Spinal cord (tissue), 10 donors: Measurements from ENCODE around the gene MED9. TPM values are rescaled to one million over a fixed set of nuclear protein-coding genes. Genes with fewer than 3 reads are reported as not detected.
A peak's percentile ranks its signal among the peaks of the same experiment; 100 is the strongest.

ENCODE experiments used
- DNase-seq, 6 donors: peaks; one replicate each; pipeline versions ENCODE4 v3.0.0 to v3.0.0-alpha.2; 2013 to 2015; ENCODE audit warnings: low spot score in 6 of 6, low read depth in 4 of 6
- H3K27ac ChIP-seq: one replicate; pipeline ENCODE4 v1.5.1; 2013; ENCODE audit warnings: low read depth, low read length, control low read depth
- H3K27me3 ChIP-seq: one replicate; pipeline ENCODE4 v1.6.1; 2013; ENCODE audit warnings: low read length; ENCODE audit not compliant: control insufficient read depth, insufficient read depth
- H3K36me3 ChIP-seq: one replicate; pipeline ENCODE4 v1.6.1; 2013; ENCODE audit warnings: low read length; ENCODE audit not compliant: control insufficient read depth, insufficient read depth
- H3K4me1 ChIP-seq: one replicate; pipeline ENCODE4 v1.6.1; 2013; ENCODE audit warnings: low read length; ENCODE audit not compliant: control insufficient read depth, insufficient read depth
- H3K4me3 ChIP-seq: one replicate; pipeline ENCODE4 v1.5.1; 2013; ENCODE audit warnings: low read depth, low read length, control low read depth
- H3K9me3 ChIP-seq: one replicate; pipeline ENCODE4 v1.6.1; 2013; ENCODE audit warnings: low read length; ENCODE audit not compliant: control insufficient read depth, insufficient read depth
- WGBS: methylation state at CpG from one replicate; pipeline ENCODE4 v1.1.5; 2013; ENCODE audit warnings: missing lambda C conversion rate; ENCODE audit not compliant: insufficient coverage; 5-methylcytosine and 5-hydroxymethylcytosine counted together
- polyA plus RNA-seq, 2 donors: library from polyadenylated mRNA; unstranded; fragments of 120-200 nt; gene quantifications; one replicate each; pipeline ENCODE4 v1.2.1, GENCODE V29; 2013; ENCODE audit not compliant: insufficient read length in 2 of 2
- total RNA-seq, 2 donors: library from RNA; depleted of rRNA in 1 of 2; stranded (reverse); fragments of 120-200 nt in 1 of 2; fragments of >200 nt in 1 of 2; gene quantifications; one replicate each; pipeline versions ENCODE4 v1.2.3 to v1.2.4, GENCODE V29; 2013 to 2014
- donor health status: healthy.

The MED9 gene
- total and polyA plus RNA-seq, 4 donors, result 12.3 to 22.7 (median 18.3) TPM

DNA sequence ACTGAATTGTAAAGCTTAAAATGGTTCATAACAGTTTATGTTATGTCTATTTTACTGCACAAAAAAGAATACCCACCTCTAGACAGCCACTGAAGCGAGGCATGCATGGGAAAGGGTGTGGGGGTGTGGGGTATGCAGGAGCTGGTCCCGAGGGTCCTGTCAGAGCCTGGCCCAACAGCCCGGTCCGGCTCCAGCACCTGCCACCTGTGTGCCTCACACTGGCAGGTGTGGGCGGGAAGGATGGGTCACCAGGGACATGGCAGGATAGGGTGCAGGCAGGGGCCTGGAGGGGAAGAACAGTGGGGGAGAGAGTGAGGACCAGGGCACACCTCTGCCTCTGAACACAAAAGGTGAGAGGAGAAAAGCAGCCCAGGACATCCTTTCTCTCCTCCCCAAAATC lies 42.2 kb downstream of the MED9 start:
- H3K4me1 ChIP-seq, result peaks cover 71% of the 10 kb centered on the region
- no peak for DNase-seq
- no peak overlapping the region for H3K4me3 ChIP-seq
- H3K36me3 ChIP-seq, result peaks cover 54% of the 10 kb centered on the region
- H3K27ac ChIP-seq, result no peak overlapping the region
- 84% methylated on average over 4 of the region's 5 CpGs for WGBS
- H3K27me3 ChIP-seq, result no peaks in the 10 kb centered on the region
- H3K9me3 ChIP-seq, result no peaks in the 10 kb centered on the region

DNA sequence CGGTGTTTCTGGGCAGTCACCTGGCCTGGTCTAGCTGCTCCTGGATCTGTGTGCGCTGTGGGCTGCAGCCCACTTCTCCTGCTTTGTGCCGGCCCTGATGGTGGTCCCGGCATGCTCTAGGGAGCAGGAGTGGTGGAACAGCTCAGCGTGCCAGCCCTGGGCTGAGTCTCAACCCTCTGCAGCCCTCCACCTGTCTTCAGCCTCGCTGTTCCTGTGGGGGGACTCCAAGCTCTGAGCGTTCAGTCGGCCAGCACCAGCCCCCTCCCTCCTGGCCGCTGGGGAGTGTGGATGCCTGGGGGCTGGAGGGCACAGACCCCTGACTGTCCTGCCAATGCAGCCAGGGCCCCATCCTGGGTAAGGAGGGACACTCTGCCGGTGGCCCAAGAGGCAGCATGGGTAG lies 43.1 kb downstream of the MED9 start:
- 86% methylated on average over 9 of the region's 10 CpGs for WGBS
- DNase-seq, result no peak
- H3K4me1 ChIP-seq, result peaks cover 63% of the 10 kb centered on the region
- H3K36me3 ChIP-seq, result peaks cover 49% of the 10 kb centered on the region
- H3K27me3 ChIP-seq, result no peaks in the 10 kb centered on the region
- H3K9me3 ChIP-seq, result no peaks in the 10 kb centered on the region
- H3K4me3 ChIP-seq, result no peak overlapping the region
- no peak overlapping the region for H3K27ac ChIP-seq

DNA sequence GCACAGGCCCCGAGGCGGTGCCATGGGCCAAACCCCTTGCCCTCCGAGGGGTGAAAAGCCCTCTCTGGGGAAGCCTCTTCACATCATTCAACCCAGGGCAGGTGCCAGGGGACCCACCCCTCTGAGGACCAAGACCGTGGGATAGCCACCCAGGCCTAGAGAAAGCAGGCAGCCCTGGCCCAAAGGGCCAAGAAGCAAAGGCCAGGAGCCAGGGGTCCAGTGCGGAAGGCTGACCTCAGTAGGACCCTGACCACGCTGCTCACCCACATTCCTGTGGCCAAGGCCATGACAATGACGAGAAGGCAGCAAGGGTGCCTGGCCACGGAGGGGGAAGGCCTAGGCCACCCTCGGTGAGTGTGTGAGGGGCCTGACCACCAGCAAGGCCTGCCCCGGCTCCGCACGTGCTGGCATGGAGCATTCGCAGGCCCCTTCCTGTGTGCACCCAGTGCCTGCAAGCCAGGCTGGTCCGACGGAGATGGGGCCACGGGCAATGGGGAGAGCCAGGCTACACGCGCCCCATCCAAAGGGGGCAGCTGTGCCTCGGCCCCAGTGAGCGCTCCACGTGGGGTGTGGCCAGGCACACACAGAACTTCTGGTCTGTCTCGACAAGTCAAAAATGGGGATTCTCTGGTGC lies 43.9 kb downstream of the MED9 start:
- no peaks in the 10 kb centered on the region for H3K9me3 ChIP-seq
- 94% methylated on average over 22 of the region's 22 CpGs for WGBS
- H3K4me1 ChIP-seq, result peaks cover 55% of the 10 kb centered on the region
- no peaks in the 10 kb centered on the region for H3K27me3 ChIP-seq
- H3K4me3 ChIP-seq, result no peak overlapping the region
- H3K36me3 ChIP-seq, result peaks cover 50% of the 10 kb centered on the region
- no peak overlapping the region for H3K27ac ChIP-seq
- no peak for DNase-seq

DNA sequence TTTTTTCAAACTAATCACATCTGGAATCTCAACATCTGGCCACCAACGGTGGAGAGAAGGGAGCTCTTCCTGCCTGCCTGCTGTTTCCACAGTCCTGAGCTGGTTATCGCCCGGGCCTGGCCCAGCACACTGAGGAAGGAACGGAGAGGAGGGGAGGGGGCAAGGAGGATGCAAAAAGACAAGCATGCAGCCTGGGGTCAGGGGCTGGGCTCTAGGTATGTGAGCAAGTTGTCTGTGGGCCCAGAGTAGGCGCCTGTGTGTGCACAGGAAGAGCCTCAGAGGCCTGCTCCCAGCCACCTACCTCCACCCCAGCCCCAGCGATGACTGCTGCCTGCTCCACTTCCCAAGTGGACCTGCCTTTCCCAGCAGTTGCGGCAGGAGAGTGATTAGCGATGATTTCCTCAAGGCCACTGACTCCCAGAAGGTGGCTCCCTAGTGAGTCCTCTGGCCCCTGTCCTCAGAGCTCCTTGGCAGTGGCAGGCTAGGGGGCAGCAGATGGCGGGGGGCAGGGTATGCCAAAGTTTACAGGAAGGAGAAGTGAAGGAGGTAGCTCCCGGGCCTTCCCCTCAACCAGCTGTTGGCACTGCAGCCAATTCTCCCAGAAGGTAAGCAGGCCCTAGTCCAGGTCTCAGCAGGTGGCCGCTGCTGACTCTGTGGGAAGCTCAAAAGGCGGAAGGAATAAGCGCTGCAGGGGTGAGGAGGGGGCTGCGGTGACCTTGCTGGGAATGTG lies 46.4 kb downstream of the MED9 start:
- 41% methylated on average over 13 of the region's 14 CpGs for WGBS
- Histone ChIP-seq H3K9me3 (no peaks in the 10 kb centered on the region), H3K27me3 (no peaks in the 10 kb centered on the region), H3K27ac (peak overlapping the region; percentile 40), H3K36me3 (peaks cover 37% of the 10 kb centered on the region), H3K4me3 (no peak overlapping the region), H3K4me1 (peaks cover 58% of the 10 kb centered on the region)
- peak in 1 of 6 donors; percentile 61 for DNase-seq

DNA sequence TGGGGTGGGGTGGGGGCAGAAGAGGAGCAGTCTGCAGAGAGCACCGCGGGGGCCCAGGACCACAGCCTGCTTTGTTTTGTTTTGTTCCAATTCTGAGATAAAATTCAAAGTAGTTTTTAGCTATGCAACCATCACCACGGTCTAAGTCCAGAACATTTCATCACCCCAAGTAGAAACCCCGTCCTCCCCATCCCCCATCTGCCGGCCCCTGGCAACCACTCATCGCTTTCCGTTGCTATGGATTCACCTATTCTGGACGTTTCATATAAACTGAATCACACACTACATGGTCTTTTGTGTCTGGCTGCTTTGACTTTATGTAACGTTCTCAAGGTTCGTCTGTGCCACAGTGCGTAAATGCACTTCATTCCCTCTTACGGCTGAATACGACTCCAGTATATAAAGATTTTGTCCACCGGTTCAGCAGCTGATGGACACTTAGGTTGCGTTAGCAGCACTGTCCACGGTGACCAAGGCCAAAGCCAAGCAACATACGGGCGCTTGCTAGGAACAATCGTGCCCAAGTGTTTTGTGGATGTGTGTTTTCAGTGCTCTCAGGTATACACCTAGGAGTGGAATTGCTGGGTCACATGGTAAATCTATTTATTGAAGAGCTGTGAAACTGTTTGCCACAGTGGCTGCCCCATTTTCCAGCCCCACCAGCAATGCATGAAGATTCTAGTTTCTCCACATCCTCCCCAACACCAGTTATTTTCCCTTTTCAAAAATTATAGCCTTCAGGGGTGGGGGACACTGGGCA lies 47.1 kb downstream of the MED9 start:
- Histone ChIP-seq H3K36me3 (peaks cover 34% of the 10 kb centered on the region), H3K4me3 (no peak overlapping the region), H3K27me3 (no peaks in the 10 kb centered on the region), H3K4me1 (peaks cover 60% of the 10 kb centered on the region), H3K9me3 (no peaks in the 10 kb centered on the region), H3K27ac (peak overlapping the region; percentile 40)
- DNase-seq, result no peak
- 68% methylated on average over 17 of the region's 19 CpGs for WGBS

DNA sequence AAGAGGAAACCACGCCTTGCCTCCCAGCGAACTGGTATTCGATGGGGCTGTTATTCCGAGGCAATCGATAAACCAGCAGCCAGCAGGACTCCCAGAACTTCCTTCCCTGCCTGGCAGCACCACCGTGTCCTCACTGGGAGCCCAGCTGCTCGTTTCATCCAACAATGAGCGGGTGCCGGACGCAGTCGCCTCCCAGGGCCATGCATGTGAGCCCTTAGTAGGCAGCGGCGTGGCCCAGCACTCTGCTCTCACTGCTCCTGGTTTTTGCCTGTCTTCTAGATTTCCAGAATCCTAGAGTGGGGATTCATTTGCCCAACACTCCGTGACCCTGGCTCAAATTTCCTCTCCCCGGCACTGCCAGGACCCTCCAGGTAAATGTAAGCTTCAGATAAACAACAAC lies 48.5 kb downstream of the MED9 start:
- 80% methylated on average over 12 of the region's 15 CpGs for WGBS
- Histone ChIP-seq H3K9me3 (no peaks in the 10 kb centered on the region), H3K36me3 (peaks cover 24% of the 10 kb centered on the region), H3K27me3 (no peaks in the 10 kb centered on the region), H3K4me3 (no peak overlapping the region), H3K4me1 (peaks cover 46% of the 10 kb centered on the region), H3K27ac (no peak overlapping the region)
- no peak for DNase-seq

DNA sequence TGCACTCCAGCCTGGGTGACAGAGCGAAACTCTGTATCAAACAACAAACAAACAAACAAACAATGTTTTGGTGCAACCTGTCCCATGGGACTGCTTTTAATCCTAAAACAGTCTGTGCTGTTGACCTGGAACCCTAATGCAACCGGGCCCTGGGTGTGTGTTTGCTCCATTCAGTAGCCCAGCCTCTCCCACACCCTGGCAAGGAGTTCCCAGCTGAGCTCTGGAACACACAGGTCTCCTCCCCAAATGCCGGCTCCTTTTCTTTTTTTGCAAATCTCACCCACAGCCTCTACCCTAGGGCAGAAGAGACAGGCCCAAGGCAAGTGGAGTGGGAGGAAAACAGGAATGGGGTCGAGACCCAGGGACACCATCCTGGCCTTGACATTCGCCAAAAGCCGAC lies 49.2 kb downstream of the MED9 start:
- DNase-seq, result no peak
- Histone ChIP-seq H3K9me3 (no peaks in the 10 kb centered on the region), H3K27ac (no peak overlapping the region), H3K4me1 (peaks cover 40% of the 10 kb centered on the region), H3K4me3 (no peak overlapping the region), H3K27me3 (no peaks in the 10 kb centered on the region), H3K36me3 (peaks cover 18% of the 10 kb centered on the region)
- 84% methylated on average over 5 of the region's 6 CpGs for WGBS

DNA sequence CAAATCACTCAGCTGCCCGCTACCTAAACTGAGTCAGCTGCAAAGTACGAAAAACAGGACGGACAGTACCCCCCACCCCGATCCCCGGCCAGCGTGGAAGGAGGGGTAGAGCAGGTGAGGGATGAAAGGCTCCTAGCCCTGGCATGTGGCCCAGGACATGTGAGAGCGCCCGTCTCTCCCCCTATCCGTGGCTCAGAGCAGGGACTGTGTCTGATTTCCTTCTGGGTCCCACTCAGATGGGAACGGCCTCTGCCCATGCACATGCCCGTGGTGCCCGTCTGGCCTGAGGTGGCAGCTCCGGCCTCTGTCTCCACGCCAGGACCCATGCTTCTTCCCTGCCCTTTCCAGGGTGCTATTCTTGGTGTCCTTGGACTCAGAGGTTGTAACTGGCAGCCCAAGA lies 49.6 kb downstream of the MED9 start:
- Histone ChIP-seq H3K36me3 (peaks cover 13% of the 10 kb centered on the region), H3K4me3 (no peak overlapping the region), H3K4me1 (peaks cover 37% of the 10 kb centered on the region), H3K27ac (no peak overlapping the region), H3K9me3 (no peaks in the 10 kb centered on the region), H3K27me3 (no peaks in the 10 kb centered on the region)
- DNase-seq, result no peak
- WGBS, result 58% methylated on average over 14 of the region's 14 CpGs

DNA sequence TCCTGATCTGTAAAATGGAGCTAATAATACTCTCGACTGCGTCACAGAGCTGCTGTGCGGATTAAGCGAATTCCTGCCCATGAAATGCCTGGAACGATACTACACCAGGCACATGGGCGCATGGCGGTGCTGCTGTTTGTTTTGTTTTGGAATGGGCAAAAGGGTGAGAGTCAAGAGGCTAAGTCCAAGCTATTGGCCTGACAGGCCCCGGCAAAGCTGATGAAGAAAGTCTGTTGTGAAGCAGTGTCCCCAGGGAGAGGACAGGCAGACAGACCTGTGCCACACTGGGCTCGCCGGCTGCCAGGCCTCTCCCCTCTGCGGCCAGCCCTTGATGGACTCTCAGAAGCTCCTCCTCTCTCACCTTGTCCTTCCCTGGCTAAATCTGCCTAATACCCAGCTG lies 50.7 kb downstream of the MED9 start:
- H3K27me3 ChIP-seq, result no peaks in the 10 kb centered on the region
- H3K4me1 ChIP-seq, result peaks cover 28% of the 10 kb centered on the region
- H3K4me3 ChIP-seq, result no peak overlapping the region
- DNase-seq, result no peak
- peaks cover 8% of the 10 kb centered on the region for H3K36me3 ChIP-seq
- WGBS, result 97% methylated on average over 8 of the region's 11 CpGs
- H3K27ac ChIP-seq, result no peak overlapping the region
- no peaks in the 10 kb centered on the region for H3K9me3 ChIP-seq
